Cardiac muscle cell (in vitro differentiated cells and primary cell): ENCODE results near the gene CXXC1. TPM values are rescaled to one million over a fixed set of nuclear protein-coding genes. Genes with fewer than 3 reads are reported as not detected.
A peak's percentile ranks its signal among the peaks of the same experiment; 100 is the strongest.
"Not testable (repeated sequence)": the region's sequence is repeated elsewhere in the genome, so short reads cannot be mapped to it uniquely, and the experiment has no call there.

Experiments
- DNase-seq, 2 donors: peaks; one replicate each; pipeline versions ENCODE4 v3.0.0 to v3.0.0-alpha.2; 2010 to 2017; ENCODE audit warnings: low read depth in 1 of 2, low spot score in 1 of 2
- H3K27ac ChIP-seq: fragments of 200-600 bp; sonication (generic); 2 replicates; pipeline ENCODE4 v1.5.1; 2016
- H3K27me3 ChIP-seq: fragments of 200-600 bp; sonication (generic); 2 replicates; pipeline ENCODE4 v1.6.0; 2016; ENCODE audit warnings: control low read depth
- H3K36me3 ChIP-seq: fragments of 200-600 bp; sonication (generic); 2 replicates; pipeline ENCODE4 v1.5.1; 2016; ENCODE audit warnings: control low read depth
- H3K4me1 ChIP-seq: fragments of 200-600 bp; sonication (generic); 2 replicates; pipeline ENCODE4 v1.8.1; 2017; ENCODE audit warnings: low read depth, mild to moderate bottlenecking, mixed run types
- H3K4me3 ChIP-seq: fragments of 200-600 bp; sonication (generic); 2 replicates; pipeline ENCODE4 v1.5.1; 2016; ENCODE audit warnings: mild to moderate bottlenecking
- H3K9me3 ChIP-seq: fragments of 200-600 bp; sonication (generic); 2 replicates; pipeline ENCODE4 v1.5.1; 2017; ENCODE audit warnings: low read depth, mild to moderate bottlenecking, control low read depth
- polyA plus RNA-seq: library from polyadenylated mRNA; unstranded; fragments of >200 nt; fragmentation: Nextera tagmentation; extraction: Ambion mirVana; gene quantifications from 2 replicates; pipeline ENCODE4 v1.2.1, GENCODE V29; 2016
- total RNA-seq: library from RNA; depleted of rRNA; stranded (reverse); fragments of >200 nt; gene quantifications from 2 replicates; pipeline ENCODE4 v1.2.3, GENCODE V29; 2016
- TF ChIP-seq, protein P1 (sequence below): IDR thresholded peaks from 2 replicates; pipeline ENCODE4 v1.5.1; 2012; ENCODE audit warnings: low read depth, mild to moderate bottlenecking, low read length

Gene CXXC1
- total and polyA plus RNA-seq, 2 experiments from 2014 or later: 89.1 to 95.6 TPM

DNA sequence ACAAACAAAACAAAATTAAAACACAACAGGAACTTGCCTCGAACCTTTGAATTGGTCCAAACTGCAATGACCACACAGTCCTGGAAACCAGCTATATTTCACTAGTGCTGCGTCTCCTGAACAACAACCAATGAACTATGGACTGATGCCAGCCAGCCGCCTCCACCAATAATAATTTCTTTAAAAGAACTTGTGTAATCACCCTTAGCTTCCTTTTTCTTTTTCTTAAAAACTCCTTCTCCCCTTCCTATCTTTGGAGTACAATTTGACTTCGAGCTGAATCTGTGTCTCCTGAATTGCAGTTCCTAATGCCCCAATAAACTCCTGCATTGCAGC lies 1.6 kb upstream of the CXXC1 start:
- DNase-seq: no peak
- H3K36me3 ChIP-seq: no peaks in the 10 kb centered on the region
- H3K27me3 ChIP-seq: no peaks in the 10 kb centered on the region
- H3K4me3 ChIP-seq: no peak overlapping the region
- H3K4me1 ChIP-seq: no peaks in the 10 kb centered on the region
- TF ChIP-seq, protein P1, sequence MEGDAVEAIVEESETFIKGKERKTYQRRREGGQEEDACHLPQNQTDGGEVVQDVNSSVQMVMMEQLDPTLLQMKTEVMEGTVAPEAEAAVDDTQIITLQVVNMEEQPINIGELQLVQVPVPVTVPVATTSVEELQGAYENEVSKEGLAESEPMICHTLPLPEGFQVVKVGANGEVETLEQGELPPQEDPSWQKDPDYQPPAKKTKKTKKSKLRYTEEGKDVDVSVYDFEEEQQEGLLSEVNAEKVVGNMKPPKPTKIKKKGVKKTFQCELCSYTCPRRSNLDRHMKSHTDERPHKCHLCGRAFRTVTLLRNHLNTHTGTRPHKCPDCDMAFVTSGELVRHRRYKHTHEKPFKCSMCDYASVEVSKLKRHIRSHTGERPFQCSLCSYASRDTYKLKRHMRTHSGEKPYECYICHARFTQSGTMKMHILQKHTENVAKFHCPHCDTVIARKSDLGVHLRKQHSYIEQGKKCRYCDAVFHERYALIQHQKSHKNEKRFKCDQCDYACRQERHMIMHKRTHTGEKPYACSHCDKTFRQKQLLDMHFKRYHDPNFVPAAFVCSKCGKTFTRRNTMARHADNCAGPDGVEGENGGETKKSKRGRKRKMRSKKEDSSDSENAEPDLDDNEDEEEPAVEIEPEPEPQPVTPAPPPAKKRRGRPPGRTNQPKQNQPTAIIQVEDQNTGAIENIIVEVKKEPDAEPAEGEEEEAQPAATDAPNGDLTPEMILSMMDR: no peak
- no peak overlapping the region for H3K27ac ChIP-seq
- H3K9me3 ChIP-seq: no peaks in the 10 kb centered on the region

DNA sequence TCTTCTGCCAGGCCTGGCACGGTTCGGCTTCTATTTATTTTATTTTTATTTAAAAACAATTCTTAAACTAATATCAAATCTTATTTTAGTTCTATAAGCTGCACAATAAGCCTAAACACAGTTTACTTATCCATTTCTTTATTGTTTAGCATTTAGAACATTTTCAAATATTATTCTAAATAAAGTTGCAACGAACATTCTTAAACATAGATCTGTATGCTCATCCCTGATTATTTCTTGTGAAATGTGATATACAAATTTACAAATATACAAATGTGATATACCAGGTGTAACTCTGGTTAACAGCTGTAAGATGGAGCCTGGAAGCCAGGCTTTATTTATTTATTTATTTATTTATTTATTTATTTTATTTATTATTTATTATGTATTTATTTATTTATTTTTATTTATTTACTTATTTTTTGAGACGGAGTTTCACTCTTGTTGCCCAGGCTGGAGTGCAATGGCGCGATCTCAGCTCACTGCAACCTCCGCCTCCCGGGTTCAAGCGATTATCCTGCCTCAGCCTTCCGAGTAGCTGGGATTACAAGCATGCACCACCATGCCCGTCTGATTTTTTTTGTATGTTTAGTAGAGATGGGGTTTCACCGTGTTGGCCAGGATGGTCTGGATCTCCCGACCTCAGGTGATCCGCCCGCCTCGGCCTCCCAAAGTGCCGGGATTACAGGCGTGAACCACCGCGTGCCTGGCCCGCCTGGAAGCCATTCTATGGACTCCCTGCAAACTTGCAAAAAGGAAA lies 1.0 kb upstream of the CXXC1 start:
- peak overlapping the region; percentile 65 for H3K4me3 ChIP-seq
- H3K9me3 ChIP-seq, H3K4me1 ChIP-seq, H3K27me3 ChIP-seq, H3K36me3 ChIP-seq, DNase-seq: not testable (repeated sequence)
- peak overlapping the region; percentile 98 for H3K27ac ChIP-seq

DNA sequence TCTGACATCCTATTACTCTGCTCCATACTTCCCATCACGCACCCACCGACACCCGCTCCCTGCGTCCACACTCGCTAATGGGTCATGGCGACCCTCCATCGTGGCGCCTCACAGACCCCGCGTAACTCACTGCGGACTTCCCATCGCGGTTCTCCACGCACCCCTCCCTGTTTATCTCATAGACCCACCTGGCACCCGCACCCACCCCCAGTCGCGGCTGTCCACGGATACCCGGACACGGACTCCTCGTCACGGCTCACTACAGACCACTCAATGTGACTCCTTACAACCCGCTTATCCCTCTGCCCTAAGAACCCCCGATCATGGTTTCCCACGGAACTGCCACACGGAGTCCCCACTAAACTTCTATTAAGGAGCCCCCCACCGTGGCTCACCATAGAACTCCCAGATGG lies 458 bp downstream of the CXXC1 start:
- Histone ChIP-seq H3K36me3 (peaks cover 3% of the 10 kb centered on the region), H3K27ac (no peak overlapping the region), H3K4me1 (no peaks in the 10 kb centered on the region), H3K4me3 (peak overlapping the region; percentile 66), H3K9me3 (no peaks in the 10 kb centered on the region), H3K27me3 (no peaks in the 10 kb centered on the region)
- TF ChIP-seq, protein P1: no peak
- DNase-seq: no peak

DNA sequence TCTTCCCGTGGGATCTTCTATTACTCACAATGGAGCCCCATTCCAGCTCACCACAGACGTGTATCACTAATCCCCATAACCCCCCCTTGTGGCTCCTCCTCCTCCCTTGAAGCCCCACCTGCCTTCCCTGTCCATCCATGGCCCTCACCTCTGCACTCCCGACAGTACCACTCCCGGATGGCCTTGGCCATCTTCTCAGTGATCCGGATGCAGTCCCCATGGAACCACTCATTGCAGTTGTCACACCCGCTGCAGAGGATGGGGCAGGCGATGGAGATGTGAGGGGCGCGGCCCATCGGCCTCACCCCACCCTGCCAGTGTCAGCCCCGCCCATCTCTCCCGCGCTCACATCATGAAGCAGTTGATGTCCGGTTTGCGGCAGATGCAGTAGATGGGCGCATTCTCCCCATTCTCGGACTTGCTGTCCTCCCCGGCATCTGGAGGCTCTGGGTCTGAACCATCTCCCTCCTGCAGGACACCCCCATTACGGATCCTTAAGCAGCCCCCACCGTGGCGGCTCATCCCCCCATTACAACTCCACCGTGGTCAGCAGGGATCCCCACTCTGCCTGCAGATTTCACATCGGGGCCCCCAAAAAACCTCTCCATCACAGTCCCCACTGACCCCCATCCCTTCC lies 983 bp downstream of the CXXC1 start:
- Histone ChIP-seq H3K27ac (no peak overlapping the region), H3K4me1 (no peaks in the 10 kb centered on the region), H3K27me3 (no peaks in the 10 kb centered on the region), H3K36me3 (peaks cover 3% of the 10 kb centered on the region), H3K9me3 (no peaks in the 10 kb centered on the region), H3K4me3 (peak overlapping the region; percentile 66)
- DNase-seq: peak in 1 of 2 donors; percentile 32
- TF ChIP-seq, protein P1: no peak

DNA sequence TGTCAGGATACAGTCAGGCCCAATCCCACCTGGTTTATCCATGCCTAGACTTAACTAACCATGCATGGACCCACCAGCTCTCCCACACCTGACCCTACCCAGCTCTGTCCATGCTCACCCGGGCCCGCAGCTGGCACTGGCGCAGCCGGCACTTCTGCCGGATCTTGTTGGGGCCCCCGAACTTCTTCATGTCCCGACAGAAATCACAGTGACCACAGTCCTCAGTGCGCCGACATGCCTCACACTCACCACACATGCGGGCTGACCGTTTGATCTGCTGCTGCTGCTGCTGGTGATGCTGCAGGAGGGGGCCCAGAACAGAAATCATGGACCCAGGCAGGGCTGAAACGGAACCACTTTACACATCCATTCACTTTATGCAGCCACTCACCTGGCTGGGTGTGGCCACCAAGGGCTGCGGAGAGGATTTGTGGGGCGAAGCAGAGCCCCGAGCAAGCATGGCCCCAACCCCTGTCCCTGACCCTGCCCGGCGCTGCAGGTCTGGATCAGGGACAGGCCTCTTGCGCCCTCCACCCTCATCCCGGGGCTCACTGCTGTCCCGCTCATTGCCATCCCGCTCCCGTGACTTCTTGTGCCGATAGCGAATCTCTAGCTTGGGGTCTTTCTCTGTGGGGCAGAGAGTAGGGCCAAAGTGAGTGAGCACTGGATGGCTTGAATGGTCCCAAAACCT lies 1.7 kb downstream of the CXXC1 start:
- Histone ChIP-seq H3K4me3 (no peak overlapping the region), H3K4me1 (no peaks in the 10 kb centered on the region), H3K9me3 (no peaks in the 10 kb centered on the region), H3K27me3 (no peaks in the 10 kb centered on the region), H3K27ac (no peak overlapping the region), H3K36me3 (peaks cover 3% of the 10 kb centered on the region)
- no peak for DNase-seq
- TF ChIP-seq, protein P1: no peak

DNA sequence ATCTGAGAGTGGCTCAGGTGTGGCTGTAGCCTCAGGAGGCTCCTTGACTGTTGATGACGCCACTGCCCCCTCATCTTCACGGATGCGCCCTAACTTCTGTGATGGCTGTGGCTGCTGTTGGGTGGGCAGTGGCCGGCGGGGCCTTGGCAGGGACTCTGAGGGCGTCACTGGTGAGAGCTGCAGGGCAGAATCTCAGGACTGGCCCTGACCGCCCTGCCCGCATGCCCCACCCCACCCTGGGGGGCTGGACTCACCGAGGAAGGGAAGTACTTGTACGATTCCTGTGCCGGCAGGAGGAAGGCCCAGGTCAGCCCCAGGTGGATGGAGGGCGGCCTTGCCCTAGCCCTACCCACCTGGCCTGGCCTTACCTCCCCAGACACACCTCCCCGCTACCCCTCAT lies 2.4 kb downstream of the CXXC1 start:
- no peak for DNase-seq

More for the DNA sequence above, 2.4 kb downstream of the CXXC1 start:
- Histone ChIP-seq H3K27me3 (no peaks in the 10 kb centered on the region), H3K4me1 (no peaks in the 10 kb centered on the region), H3K27ac (no peak overlapping the region), H3K9me3 (no peaks in the 10 kb centered on the region), H3K4me3 (no peak overlapping the region), H3K36me3 (peaks cover 3% of the 10 kb centered on the region)
- TF ChIP-seq, protein P1: no peak
